HAP-1 (cell line): Measurements from ENCODE around the gene PRF1.

Experiments used
- DNase-seq, 2 experiments: peaks; one replicate each; pipeline ENCODE4 v3.0.0-alpha.2; 2016 to 2020; ENCODE audit warnings: low spot score in 2 of 2
- H3K27me3 ChIP-seq: fragments of 250-450 bp; sonication (Bioruptor Pico); 2 replicates; pipeline ENCODE4 v1.5.1; 2020; ENCODE audit warnings: low read depth, mild to moderate bottlenecking, moderate library complexity
- H3K36me3 ChIP-seq: fragments of 250-450 bp; sonication (Bioruptor Pico); replicated peaks from 2 replicates; pipeline ENCODE4 v1.5.1; 2020; ENCODE audit warnings: mild to moderate bottlenecking
- H3K4me1 ChIP-seq: fragments of 250-450 bp; sonication (Bioruptor Pico); 2 replicates; pipeline ENCODE4 v1.5.1; 2020; ENCODE audit warnings: mild to moderate bottlenecking
- H3K4me3 ChIP-seq: fragments of 250-450 bp; sonication (Bioruptor Pico); 2 replicates; pipeline ENCODE4 v1.5.1; 2020; ENCODE audit warnings: mild to moderate bottlenecking, moderate library complexity
- H3K9me3 ChIP-seq: fragments of 250-450 bp; sonication (Bioruptor Pico); 2 replicates; pipeline ENCODE4 v1.5.1; 2020; ENCODE audit warnings: mild to moderate bottlenecking, moderate library complexity
- in situ Hi-C: fragments of 300-500 bp; cut with MboI; formaldehyde crosslinking; loops from 3 replicates; pipeline ENCODE4 v1.14.3; 2020; ENCODE audit warnings: low sequenced_read_pairs, inconsistent platforms, mixed read lengths

PRF1 gene

DNA sequence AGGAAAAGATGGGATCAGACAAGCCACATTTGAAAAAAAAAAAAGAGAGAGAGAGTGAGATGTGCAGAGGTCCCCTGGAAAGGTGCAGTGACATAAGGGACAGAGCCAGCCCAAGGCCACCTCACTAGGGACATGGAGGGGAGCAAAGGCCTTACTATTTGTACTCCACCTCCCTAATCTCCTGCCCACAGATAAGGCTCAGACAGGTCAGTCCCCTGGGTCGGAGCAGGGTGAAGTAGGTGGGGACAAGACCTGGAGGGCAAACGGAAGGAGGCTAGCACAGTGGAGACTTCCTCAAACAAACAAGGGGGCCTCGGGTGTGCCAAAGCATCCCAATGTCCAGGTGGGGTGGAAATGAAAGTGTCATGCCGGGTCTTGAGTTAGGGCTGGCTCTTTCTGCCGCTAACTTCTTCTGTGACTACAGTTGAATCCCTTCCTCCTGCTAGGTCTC is 7.0 kb downstream of the PRF1 start:
- Histone ChIP-seq H3K27me3 (0 out of 2 replicates have a peak, but pooled peaks cover under 1% of the 10 kb centered on the region), H3K9me3 (no peaks in the 10 kb centered on the region), H3K36me3 (no peaks in the 10 kb centered on the region), H3K4me3 (no peak overlapping the region), H3K4me1 (no peaks in the 10 kb centered on the region)
- no peak for DNase-seq
- in situ Hi-C loops: no loop called here

DNA sequence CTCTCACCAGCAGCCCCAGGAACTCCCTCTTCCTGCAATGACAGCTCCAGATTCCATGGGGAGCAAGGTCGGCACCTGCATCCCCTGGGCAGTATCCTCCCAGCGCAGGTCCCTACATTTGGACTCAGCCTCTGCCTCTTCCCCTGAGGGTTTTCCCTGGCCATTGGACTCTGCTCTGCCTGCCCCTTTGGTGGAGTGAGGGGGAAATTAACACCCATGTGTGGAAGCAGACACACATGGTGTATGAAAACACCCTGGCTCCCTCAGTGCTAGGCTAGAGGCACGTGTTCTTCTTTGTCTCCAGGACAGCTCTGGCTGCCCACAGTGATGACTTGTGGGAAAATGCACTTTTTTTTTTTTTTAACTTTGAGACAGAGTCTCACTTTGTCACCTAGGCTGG is 8.4 kb downstream of the PRF1 start:
- H3K4me3 ChIP-seq: no peak overlapping the region
- in situ Hi-C loops: no loop called here
- H3K4me1 ChIP-seq: no peaks in the 10 kb centered on the region
- no peaks in the 10 kb centered on the region for H3K9me3 ChIP-seq
- no peaks in the 10 kb centered on the region for H3K36me3 ChIP-seq
- no peak for DNase-seq
- 0 out of 2 replicates have a peak, but pooled peaks cover 2% of the 10 kb centered on the region for H3K27me3 ChIP-seq

DNA sequence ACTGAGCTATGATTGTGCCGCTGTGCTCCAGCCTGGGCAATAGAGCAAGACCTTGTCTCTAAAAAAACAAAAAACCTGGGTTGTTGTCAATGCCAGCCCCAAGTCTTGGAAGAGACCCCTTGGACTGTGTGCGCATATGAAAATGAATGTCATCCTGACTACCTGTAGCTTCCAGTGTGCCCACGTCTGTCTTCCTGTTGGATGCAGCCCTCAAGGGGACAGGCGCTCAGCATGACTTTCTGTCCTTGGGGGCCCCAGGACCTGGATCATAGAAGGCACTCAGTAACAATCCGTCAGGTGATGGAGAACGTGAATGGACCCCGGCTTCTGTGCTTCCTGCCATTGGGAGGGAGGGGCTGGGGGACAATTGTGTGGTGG is 9.0 kb downstream of the PRF1 start:
- H3K4me3 ChIP-seq: no peak overlapping the region
- no peaks in the 10 kb centered on the region for H3K36me3 ChIP-seq
- no peaks in the 10 kb centered on the region for H3K4me1 ChIP-seq
- H3K27me3 ChIP-seq: peaks cover 8% of the 10 kb centered on the region; the same call in 1 of the 2 replicates
- H3K9me3 ChIP-seq: no peaks in the 10 kb centered on the region
- in situ Hi-C loops: no loop called here
- no peak for DNase-seq

DNA sequence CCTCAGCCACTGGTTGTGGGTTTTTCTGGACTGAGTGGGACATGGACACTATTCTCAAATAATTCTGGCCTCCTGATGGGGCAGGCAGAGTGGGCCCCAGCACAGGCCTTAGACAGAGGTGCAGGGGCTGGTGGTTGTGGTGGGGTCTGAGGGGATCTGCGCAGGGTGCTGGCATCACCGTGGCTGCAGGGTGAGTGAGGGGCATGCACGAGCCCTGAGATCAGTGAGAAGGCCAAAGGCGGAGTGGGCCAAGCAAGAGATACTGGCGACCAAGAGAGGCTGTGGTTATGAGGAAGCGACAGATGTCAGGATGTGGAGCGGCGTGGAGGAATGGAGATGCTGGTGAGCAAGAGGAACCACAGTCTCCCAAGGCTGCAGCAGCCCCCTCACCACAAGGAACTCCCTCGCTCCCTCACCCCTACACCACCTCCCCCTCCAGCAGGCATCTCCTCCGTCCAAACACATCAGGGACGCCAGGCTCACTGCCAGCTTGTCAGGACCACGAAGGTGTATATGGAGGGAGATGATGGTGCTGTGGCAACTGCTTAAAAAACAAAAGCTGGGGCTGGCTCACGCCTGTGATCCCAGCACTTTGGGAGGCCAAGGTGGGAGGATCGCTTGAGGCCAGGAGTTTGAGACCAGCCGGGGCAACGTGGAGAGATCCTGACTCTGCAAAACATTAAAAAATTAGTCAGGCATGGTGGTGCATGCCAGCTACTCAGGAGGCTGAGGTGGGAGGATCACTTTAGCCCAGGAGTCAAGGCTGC is 9.6 kb downstream of the PRF1 start:
- H3K4me1 ChIP-seq: no peaks in the 10 kb centered on the region
- no peak for DNase-seq
- peaks cover 10% of the 10 kb centered on the region; the same call in 1 of the 2 replicates for H3K27me3 ChIP-seq
- in situ Hi-C loops: no loop called here
- H3K36me3 ChIP-seq: no peaks in the 10 kb centered on the region
- H3K9me3 ChIP-seq: no peaks in the 10 kb centered on the region
- no peak overlapping the region for H3K4me3 ChIP-seq

DNA sequence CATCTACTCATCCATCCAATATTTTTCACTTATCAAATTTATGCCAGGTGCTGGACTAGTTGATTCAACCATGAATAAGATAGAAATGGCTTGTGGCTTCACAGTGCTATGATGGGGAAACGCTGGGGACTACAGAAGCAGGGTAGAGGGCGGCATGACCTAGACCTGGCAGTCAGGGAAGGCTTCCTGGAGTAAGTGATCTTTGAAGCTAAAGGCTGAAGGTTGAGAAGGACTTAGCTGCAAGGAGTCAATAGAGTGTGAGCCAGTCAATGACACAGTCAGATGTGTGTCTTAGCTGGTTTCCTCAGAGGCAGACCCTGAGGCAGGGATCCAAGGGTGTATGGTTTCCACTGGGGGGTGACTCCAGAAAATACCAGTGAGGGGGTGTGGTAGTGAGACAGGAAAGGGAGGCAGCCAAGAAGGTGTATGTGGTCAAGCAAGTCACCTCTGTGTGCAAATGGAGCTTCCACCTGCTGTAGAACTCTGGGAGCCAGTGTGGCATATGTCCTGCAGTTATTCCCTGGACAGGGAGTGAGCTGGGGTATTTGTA is 10.3 kb downstream of the PRF1 start:
- no peak overlapping the region for H3K4me3 ChIP-seq
- no peaks in the 10 kb centered on the region for H3K36me3 ChIP-seq
- no peaks in the 10 kb centered on the region for H3K9me3 ChIP-seq
- no peak for DNase-seq
- in situ Hi-C loops: no loop called here
- no peaks in the 10 kb centered on the region for H3K4me1 ChIP-seq
- H3K27me3 ChIP-seq: peaks cover 13% of the 10 kb centered on the region; the same call in 1 of the 2 replicates

DNA sequence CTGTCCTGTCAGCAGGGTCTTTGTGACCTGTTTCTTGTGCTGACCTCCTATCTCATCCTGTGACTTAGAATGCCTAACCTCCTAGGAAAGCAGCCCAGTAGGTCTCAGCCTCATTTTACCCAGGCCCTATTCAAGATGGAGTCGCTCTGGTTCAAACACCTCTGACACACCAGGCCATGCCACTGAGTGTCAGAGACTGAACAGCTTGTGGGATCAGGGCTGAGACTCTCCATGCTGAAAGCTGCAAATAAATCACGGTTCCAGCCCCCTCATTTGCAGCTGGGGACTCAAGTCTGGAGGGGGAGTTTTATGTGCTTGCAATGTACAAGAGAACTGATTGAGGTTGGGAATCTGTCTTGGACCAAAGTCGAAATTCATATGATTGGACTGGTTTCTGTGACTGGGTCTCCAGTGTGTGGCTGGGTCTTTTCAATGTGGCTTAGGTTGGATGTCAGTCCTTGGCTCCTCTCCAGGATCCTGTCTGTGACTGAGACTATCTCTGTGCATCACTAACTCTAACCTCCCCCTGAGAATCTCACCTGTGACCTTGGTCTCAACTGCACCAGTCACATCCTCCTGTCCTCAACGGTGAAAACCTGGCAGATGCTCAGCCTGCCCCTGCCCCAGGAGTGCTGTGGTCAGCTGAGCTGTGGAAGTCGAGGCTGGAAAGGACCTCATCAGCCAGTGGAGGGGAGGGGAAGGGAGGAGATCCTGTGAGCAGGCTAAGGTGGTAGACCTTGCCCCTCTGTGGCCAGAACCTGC is 11.7 kb downstream of the PRF1 start:
- Histone ChIP-seq H3K27me3 (peaks cover 13% of the 10 kb centered on the region; the same call in 1 of the 2 replicates), H3K36me3 (no peaks in the 10 kb centered on the region), H3K9me3 (no peaks in the 10 kb centered on the region), H3K4me3 (no peak overlapping the region), H3K4me1 (no peaks in the 10 kb centered on the region)
- DNase-seq: no peak
- in situ Hi-C loops: no loop called here

DNA sequence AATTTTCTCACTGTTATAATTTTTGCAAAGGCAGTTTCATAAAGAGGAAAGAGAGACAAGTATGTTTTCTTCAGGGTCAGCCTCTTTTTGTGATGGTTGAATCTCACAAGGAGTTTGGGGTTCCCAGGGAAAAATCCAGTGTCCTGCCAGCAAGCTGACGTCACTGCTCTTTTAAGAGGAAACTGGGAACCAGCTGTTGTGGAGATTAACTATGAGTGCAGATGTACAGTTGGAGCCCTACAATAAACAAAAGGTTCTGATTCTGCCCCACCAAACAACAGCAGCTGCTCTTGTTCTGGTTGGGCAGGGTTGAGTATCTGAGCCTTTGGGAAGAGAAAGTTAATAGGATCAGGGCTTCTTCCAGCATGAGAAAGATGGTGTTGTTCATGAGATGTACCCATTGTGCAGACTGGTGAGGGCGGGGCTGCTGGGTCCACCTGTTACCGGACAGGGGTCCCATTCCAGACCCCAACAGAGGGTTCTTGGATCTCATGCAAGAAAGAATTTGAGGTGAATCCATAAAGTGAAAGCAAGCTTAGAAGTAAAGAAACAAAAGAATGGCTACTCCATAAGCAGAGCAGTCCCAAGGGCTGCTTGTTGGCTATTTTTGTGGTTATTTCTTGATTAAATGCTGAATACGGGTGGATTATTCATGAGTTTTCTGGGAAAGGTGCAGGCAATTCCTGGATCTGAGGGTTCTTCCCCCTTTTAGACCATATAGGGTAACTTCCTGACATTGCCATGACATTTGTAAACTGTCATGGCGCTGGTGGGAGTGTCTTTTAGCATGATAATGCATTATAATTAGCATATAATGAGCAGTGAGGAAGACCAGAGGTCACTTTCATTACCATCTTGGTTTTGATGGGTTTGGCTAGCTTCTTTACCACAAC is 12.5 kb downstream of the PRF1 start:
- in situ Hi-C loops: no loop called here
- H3K4me3 ChIP-seq: no peak overlapping the region
- DNase-seq: peak in 1 of 2 experiments; percentile 0
- H3K36me3 ChIP-seq: no peaks in the 10 kb centered on the region
- H3K9me3 ChIP-seq: no peaks in the 10 kb centered on the region
- no peaks in the 10 kb centered on the region for H3K4me1 ChIP-seq
- peaks cover 13% of the 10 kb centered on the region; the same call in 1 of the 2 replicates for H3K27me3 ChIP-seq

DNA sequence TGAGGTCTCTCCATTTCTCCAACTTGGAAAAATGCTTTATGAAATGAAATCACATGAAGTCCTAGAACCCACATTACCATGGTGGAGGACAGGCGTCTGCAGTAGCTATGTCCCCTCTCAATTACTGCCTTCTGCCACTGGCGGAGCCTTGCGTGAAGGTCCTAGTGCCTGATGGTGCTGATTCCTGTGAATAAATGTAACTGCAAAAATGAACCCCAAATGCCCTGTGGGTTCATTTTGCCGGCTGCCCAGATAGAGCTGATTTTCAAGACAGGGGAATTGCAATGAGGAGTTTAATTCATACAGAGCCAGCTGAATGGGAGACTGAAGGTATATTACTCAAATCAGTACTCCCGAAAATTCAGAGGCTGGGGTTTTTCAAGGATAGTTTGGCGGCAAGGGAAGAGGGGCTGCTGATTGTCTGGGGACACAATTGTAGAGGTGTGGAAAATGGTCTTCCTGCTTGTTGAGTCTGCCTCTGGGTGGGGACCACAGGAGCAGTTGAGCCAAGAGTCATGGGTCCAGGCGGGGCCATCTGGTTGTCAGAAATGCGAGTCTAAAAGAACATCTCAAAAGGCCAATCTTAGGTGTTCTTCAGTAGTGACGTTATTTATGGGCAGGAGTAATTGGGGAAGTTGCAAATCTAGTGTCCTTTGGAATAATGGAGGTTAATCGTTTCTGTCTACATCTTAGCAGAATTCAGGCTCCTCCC is 13.5 kb downstream of the PRF1 start:
- Histone ChIP-seq H3K9me3 (no peaks in the 10 kb centered on the region), H3K36me3 (no peaks in the 10 kb centered on the region), H3K4me3 (no peak overlapping the region), H3K4me1 (no peaks in the 10 kb centered on the region), H3K27me3 (peaks cover 13% of the 10 kb centered on the region; the same call in 1 of the 2 replicates)
- in situ Hi-C loops: no loop called here
- DNase-seq: no peak

DNA sequence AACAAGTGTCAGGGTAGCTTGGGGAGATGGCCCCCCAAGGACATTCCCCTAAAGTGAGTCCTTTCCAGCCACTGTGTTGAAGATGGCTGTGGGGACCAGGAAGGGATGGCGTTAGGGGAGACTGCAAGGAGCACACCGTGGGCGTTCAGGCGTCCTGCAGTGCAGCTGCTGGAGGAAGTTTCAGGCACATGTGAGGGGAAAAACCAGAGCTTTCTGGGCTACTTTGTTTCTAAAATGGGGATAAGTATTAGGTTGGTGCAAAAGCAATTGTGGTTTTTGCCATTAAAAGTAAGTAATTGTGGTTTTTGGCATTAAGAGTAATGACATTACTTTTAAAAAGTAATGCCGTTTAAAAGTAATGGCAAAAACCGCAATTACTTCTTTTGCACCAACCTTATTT is 14.3 kb downstream of the PRF1 start:
- Histone ChIP-seq H3K4me1 (no peaks in the 10 kb centered on the region), H3K4me3 (no peak overlapping the region)

DNA sequence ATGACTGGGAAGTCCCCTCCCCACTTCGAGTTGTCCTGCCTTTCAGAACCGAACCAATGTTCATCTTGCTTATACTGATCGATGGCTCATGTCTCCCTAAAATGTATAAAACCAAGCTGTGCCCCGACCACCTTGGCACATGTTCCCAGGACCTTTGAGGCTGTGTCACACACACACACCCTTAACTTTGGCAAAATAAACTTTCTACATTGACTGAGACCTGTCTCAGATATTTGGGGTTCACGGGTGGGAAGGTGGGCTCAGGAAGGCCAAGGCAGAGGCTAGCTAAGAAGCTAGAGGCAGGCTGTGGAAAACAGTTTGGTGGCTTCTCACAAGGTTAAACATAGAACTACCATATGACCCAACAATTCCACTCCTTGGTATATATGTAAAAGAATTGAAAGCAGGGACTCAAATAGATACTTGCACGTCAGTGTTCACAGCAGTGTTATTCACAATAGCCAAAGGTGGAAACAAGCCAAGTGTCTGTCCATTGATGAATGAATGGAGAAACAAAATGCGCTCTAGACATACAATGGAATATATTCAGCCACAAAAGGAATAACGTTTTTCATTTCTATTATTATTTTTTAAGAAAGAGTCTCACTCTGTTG is 15.4 kb downstream of the PRF1 start:
- Histone ChIP-seq H3K27me3 (peaks cover 13% of the 10 kb centered on the region; the same call in 1 of the 2 replicates), H3K9me3 (no peaks in the 10 kb centered on the region), H3K4me1 (no peaks in the 10 kb centered on the region), H3K4me3 (no peak overlapping the region), H3K36me3 (no peaks in the 10 kb centered on the region)
- DNase-seq: no peak
- in situ Hi-C loops: no loop called here

More for the DNA sequence above, 14.3 kb downstream of the PRF1 start:
- in situ Hi-C loops: no loop called here
- H3K9me3 ChIP-seq: no peaks in the 10 kb centered on the region
- H3K27me3 ChIP-seq: peaks cover 13% of the 10 kb centered on the region; the same call in 1 of the 2 replicates
- no peak for DNase-seq
- no peaks in the 10 kb centered on the region for H3K36me3 ChIP-seq

DNA sequence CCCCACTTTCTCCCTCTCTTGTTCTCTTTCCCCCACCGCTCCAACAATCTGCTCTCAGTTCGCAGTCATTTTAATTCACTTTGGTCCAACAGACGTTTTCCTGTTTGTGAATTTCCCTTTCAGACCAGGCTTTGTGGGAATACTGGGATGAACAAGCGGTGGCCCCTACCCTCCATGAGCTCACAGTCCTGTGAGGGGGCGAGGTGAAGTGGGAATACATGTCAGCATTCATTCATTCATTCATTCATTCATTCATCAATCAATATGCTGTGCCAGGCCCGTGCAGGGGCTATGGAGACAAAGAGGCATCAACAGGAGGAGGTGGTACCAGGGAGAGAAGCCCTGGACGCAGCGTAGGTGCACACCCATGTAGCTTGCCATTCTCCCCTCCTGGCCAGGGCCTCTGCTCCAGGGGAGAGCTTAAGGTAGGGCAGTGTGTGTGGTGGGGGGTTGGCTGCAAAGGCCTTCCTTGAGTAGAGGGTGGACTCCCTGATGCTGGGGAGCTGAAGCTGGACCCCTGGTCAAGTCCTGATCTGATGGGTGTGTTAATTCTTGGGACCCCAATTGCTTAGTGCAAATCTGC is 16.1 kb downstream of the PRF1 start:
- peaks cover 13% of the 10 kb centered on the region; the same call in 1 of the 2 replicates for H3K27me3 ChIP-seq
- H3K4me3 ChIP-seq: no peak overlapping the region
- no peak for DNase-seq
- in situ Hi-C loops: no loop called here
- H3K9me3 ChIP-seq: no peaks in the 10 kb centered on the region
- no peaks in the 10 kb centered on the region for H3K36me3 ChIP-seq
- no peaks in the 10 kb centered on the region for H3K4me1 ChIP-seq

DNA sequence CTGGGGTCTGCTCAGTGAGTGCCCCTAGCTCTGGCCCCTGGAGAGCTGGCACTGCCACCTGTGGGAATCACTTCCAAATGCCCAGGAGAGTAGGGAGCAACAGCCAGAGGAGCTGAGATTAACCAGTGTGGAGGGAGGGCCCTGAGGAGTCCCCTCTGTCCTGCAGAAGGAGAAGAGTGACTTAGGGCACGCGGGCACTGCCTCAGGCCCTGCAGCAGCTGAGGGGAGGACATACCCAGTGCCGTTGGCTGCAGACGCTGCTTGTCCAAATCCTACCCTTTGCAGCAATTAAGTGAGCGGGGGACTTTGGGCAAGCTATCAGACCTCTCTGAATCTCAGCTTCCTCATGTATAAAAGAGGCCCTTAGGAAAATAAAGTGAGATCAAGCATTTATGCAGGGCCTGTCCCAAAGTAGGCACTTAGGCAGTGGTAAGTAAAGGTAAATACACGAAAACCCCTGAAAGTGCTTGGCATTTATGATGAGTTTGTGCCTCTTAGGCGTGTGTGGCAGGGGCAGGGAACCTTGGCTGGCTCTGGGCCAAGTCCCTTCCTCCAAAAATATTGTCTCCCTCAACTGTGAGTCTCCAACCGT is 16.9 kb downstream of the PRF1 start:
- in situ Hi-C loops: no loop called here
- DNase-seq: no peak
- Histone ChIP-seq H3K4me1 (no peaks in the 10 kb centered on the region), H3K27me3 (peaks cover 13% of the 10 kb centered on the region; the same call in 1 of the 2 replicates), H3K4me3 (no peak overlapping the region), H3K36me3 (no peaks in the 10 kb centered on the region), H3K9me3 (no peaks in the 10 kb centered on the region)
